SU-DHL-6 (cell line): ENCODE measurements around the gene RASGRF1.

Source experiments
- EZH2phosphoT487 ChIP-seq: fragments of 200-600 bp; sonication (generic), shearing (Covaris generic); conservative IDR thresholded peaks from 2 replicates; pipeline ENCODE4 v1.6.1; 2018; ENCODE audit warnings: mild to moderate bottlenecking, antibody characterized with exemption, low read length, moderate library complexity, mixed read lengths
- TF ChIP-seq, protein P1 (sequence below): fragments of 200-600 bp; sonication (generic); IDR thresholded peaks from one replicate; pipeline ENCODE4 v1.5.1; 2017; ENCODE audit warnings: antibody characterized with exemption, mild to moderate bottlenecking, low read length, moderate library complexity; ENCODE audit not compliant: insufficient read depth, poor library complexity, severe bottlenecking

GRCh38 chr15:78929536-78930264 is 160.9 kb downstream of the RASGRF1 start:
- TF ChIP-seq, protein P1, sequence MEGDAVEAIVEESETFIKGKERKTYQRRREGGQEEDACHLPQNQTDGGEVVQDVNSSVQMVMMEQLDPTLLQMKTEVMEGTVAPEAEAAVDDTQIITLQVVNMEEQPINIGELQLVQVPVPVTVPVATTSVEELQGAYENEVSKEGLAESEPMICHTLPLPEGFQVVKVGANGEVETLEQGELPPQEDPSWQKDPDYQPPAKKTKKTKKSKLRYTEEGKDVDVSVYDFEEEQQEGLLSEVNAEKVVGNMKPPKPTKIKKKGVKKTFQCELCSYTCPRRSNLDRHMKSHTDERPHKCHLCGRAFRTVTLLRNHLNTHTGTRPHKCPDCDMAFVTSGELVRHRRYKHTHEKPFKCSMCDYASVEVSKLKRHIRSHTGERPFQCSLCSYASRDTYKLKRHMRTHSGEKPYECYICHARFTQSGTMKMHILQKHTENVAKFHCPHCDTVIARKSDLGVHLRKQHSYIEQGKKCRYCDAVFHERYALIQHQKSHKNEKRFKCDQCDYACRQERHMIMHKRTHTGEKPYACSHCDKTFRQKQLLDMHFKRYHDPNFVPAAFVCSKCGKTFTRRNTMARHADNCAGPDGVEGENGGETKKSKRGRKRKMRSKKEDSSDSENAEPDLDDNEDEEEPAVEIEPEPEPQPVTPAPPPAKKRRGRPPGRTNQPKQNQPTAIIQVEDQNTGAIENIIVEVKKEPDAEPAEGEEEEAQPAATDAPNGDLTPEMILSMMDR: no peak
- TF ChIP-seq EZH2phosphoT487: no peak
